Left ventricle myocardium inferior (tissue), 1 donor: ENCODE measurements around the gene KRTAP5-6. TPM values are rescaled to one million over a fixed set of nuclear protein-coding genes. Genes with fewer than 3 reads are reported as not detected.

Experiments used
- DNase-seq: peaks from one replicate; pipeline ENCODE4 v3.0.0-alpha.2; 2020
- H3K27ac ChIP-seq: fragments of 200-600 bp; replicated peaks from 2 replicates; pipeline ENCODE4 v1.8.0; 2021
- H3K27me3 ChIP-seq: fragments of 200-600 bp; 2 replicates; pipeline ENCODE4 v1.8.0; 2021; ENCODE audit warnings: low read depth
- H3K36me3 ChIP-seq: fragments of 200-600 bp; 2 replicates; pipeline ENCODE4 v1.8.0; 2021
- H3K4me1 ChIP-seq: fragments of 200-600 bp; 2 replicates; pipeline ENCODE4 v1.8.0; 2021
- H3K4me3 ChIP-seq: fragments of 200-600 bp; 2 replicates; pipeline ENCODE4 v1.8.0; 2021; ENCODE audit warnings: mild to moderate bottlenecking, moderate library complexity
- H3K9me3 ChIP-seq: fragments of 200-600 bp; replicated peaks from 2 replicates; pipeline ENCODE4 v1.8.0; 2021
- CTCF ChIP-seq: fragments of 200-600 bp; IDR thresholded peaks from 2 replicates; pipeline ENCODE4 v1.8.0; 2021; ENCODE audit warnings: antibody characterized with exemption, mild to moderate bottlenecking, borderline replicate concordance
- intact Hi-C: fragments of 100-400 bp; cut with micrococcal nuclease; formaldehyde crosslinking; loops from one replicate; pipeline ENCODE4 v1.11.0; 2022
- total RNA-seq: library from RNA; stranded (reverse); fragmentation: NEBNext Ultra II Directional; extraction: Animal tissue kit (Norgen Biotek cat#: 25700); gene quantifications from one replicate; pipeline ENCODE4 v1.2.1, GENCODE V29; 2021
- donor health status: DM: no; HTN: yes; CAD: no; lungs with severe emphysema.

Gene KRTAP5-6
- total RNA-seq, 1 donor from 2014 or later: not detected

GRCh38 chr11:1653541-1654387, 43.2 kb upstream of the KRTAP5-6 start:
- Histone ChIP-seq H3K36me3 (no peaks in the 10 kb centered on the region), H3K9me3 (no peaks in the 10 kb centered on the region), H3K27ac (no peak overlapping the region), H3K4me3 (no peak overlapping the region), H3K4me1 (peaks cover 4% of the 10 kb centered on the region), H3K27me3 (peaks cover 32% of the 10 kb centered on the region)
- TF ChIP-seq CTCF: no peak
- DNase-seq: no peak
- intact Hi-C loops: no loop called here

- no peak overlapping the region for H3K27ac ChIP-seq
- DNase-seq: no peak
- H3K4me3 ChIP-seq: no peak overlapping the region
- intact Hi-C loops: no loop called here
- H3K9me3 ChIP-seq: no peaks in the 10 kb centered on the region
- H3K27me3 ChIP-seq: peaks cover 33% of the 10 kb centered on the region
- TF ChIP-seq CTCF: no peak
- H3K36me3 ChIP-seq: no peaks in the 10 kb centered on the region
- H3K4me1 ChIP-seq: peaks cover 4% of the 10 kb centered on the region
Measured at GRCh38 chr11:1654388-1655167, 42.4 kb upstream of the KRTAP5-6 start.

- H3K4me1 ChIP-seq: peaks cover 4% of the 10 kb centered on the region
- no peaks in the 10 kb centered on the region for H3K36me3 ChIP-seq
- intact Hi-C loops: no loop called here
- TF ChIP-seq CTCF: no peak
- no peak for DNase-seq
- no peaks in the 10 kb centered on the region for H3K9me3 ChIP-seq
- no peak overlapping the region for H3K4me3 ChIP-seq
- H3K27ac ChIP-seq: no peak overlapping the region
- peaks cover 41% of the 10 kb centered on the region for H3K27me3 ChIP-seq
Measured at GRCh38 chr11:1655168-1656060, 41.6 kb upstream of the KRTAP5-6 start.

GRCh38 chr11:1656061-1656441, 40.9 kb upstream of the KRTAP5-6 start:
- Histone ChIP-seq H3K9me3 (no peaks in the 10 kb centered on the region), H3K27me3 (peaks cover 44% of the 10 kb centered on the region), H3K36me3 (no peaks in the 10 kb centered on the region), H3K4me1 (peaks cover 4% of the 10 kb centered on the region), H3K27ac (no peak overlapping the region), H3K4me3 (no peak overlapping the region)
- DNase-seq: no peak
- no peak for TF ChIP-seq CTCF
- intact Hi-C loops: no loop called here

- peaks cover 4% of the 10 kb centered on the region for H3K4me1 ChIP-seq
- TF ChIP-seq CTCF: no peak
- intact Hi-C loops: no loop called here
- no peak overlapping the region for H3K27ac ChIP-seq
- peaks cover 44% of the 10 kb centered on the region for H3K27me3 ChIP-seq
- no peak for DNase-seq
- no peaks in the 10 kb centered on the region for H3K36me3 ChIP-seq
- H3K9me3 ChIP-seq: no peaks in the 10 kb centered on the region
- no peak overlapping the region for H3K4me3 ChIP-seq
Measured at GRCh38 chr11:1656670-1657069, 40.3 kb upstream of the KRTAP5-6 start.
